ENCODE data around the gene MAFF.

The MAFF gene

DNA sequence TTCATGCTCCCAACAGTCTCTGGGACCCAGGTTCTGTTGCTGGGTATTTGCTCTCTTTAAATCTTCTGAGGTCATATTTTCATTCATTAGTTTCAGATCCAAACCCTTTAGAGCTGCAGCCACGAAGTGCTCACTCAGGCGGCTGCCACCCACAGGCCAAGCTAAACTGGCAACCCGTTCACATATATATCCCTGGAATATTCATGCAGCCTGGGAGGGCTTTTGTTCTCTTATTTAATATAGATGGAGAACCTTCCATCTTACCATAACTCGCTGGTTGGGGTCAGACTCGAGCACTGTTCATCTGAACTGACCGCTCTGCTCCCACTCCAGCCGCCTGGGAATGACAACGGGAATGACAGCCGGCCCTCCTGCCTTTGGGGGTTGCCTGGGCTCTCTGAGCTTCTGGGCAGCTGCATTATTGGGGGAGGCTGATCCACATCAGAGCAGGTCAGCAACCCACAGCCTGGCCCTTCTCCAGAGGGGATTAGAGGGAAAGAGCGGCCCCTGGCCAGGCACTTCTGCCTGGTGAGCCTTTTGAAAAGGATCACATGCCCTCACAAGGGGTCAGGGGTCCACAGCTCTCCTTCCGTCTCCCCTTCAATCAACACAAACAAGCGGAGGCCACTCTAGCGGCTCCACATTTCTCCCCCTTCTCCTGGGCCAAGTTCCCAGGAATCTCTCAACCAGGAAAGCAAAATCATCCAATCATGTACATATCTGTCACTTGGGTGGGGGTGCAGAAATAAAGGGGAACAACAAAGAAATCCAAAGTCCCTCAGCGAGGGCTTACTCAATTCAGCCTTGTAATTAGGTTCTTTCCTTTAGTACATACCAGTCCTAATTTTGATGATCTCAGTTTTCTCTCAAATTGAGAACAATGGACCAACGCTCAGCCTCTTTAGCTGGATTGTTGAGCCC, 59.2 kb downstream of the MAFF start:
- Histone ChIP-seq H3K9me3 (ENCODE audit: low read length) (no peaks in the 10 kb centered on the region), H3K9ac (ENCODE audit: low read length) (peak overlapping the region; percentile 45), H3K4me3 (ENCODE audit: low read depth in 1 of 2, low read length in 2 of 2) (peak overlapping the region in 1 of 2 donors; percentile 24), H3K4me1 (ENCODE audit: insufficient read depth, low read length) (peaks cover 69% of the 10 kb centered on the region), H3K27ac (ENCODE audit: low read depth, low read length) (peak overlapping the region; percentile 31), H3K27me3 (ENCODE audit: control insufficient read depth in 1 of 2, insufficient read depth in 2 of 2, low read length in 2 of 2) (no peaks in the 10 kb centered on the region), H3K36me3 (ENCODE audit: insufficient read depth, low read length) (no peaks in the 10 kb centered on the region)

DNA sequence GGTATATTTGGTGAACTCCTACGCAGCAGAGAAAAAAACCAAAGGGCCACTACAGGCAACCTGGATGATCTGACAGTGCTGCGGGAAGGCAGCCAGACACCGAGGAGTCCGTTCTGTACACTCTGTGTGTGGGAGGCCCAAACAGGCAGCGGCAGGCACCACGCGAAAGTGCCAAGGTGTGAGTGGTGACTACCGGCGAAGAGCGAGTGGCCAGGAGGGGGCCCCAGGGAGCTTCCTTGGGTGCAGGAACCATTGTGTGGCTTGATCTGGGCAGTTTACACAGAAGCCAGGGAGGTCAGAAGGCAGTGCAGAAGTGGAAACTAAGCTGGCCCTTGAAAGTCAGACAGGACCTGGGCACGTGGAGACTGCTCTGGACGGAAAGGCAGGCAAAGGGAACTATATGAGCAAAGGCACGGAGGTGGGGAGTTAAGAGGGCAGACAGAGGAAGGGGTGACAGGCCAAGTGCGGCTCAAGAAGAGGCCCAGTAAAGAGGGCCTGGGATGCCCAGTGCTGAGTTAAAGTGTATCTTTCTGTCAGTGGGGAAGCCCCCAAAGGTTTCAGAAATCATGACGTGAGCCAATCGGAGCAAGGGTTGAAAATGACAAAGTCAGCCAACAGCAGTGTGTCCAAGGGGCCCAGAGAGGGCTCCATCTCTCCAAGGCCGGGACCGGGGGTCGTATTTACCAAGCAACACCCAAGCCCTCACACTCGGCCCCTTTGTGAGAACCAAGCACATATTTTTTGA, 60.4 kb downstream of the MAFF start:
- H3K4me1 ChIP-seq (ENCODE audit: insufficient read depth, low read length), result peaks cover 69% of the 10 kb centered on the region
- H3K9me3 ChIP-seq (ENCODE audit: low read length), result no peaks in the 10 kb centered on the region
- H3K9ac ChIP-seq (ENCODE audit: low read length), result no peak overlapping the region
- H3K27me3 ChIP-seq (ENCODE audit: control insufficient read depth in 1 of 2, insufficient read depth in 2 of 2, low read length in 2 of 2), result no peaks in the 10 kb centered on the region
- peak overlapping the region; percentile 21 for H3K27ac ChIP-seq (ENCODE audit: low read depth, low read length)
- H3K36me3 ChIP-seq (ENCODE audit: insufficient read depth, low read length), result no peaks in the 10 kb centered on the region
- H3K4me3 ChIP-seq (ENCODE audit: low read depth in 1 of 2, low read length in 2 of 2), result no peak overlapping the region

DNA sequence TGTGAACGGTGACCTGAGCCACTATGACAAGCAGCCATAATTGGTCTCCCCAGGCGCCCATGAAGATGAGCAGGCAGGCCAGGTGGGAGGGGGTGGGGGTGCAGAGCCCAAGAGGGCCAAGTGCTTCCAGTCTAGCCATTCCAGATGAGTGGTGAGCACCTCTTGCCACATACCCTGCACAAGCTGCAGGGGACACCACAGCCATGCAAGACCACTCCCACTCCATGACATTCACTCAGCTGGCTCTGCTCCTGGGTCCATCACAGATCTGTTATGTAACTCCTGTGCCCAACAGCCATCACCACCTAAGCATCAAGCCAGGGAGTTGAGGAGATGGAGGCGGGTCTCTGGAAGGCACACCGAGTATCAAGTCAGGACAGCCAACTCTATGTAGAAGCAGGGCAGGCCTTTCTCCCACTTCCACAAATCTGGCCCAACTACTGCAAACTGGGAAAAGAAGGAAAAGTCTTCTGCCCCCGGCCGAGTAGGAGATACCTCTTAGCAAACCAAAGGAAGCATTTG, 62.6 kb downstream of the MAFF start:
- H3K4me1 ChIP-seq (ENCODE audit: insufficient read depth, low read length), result peaks cover 61% of the 10 kb centered on the region
- H3K9ac ChIP-seq (ENCODE audit: low read length), result no peak overlapping the region
- H3K27ac ChIP-seq (ENCODE audit: low read depth, low read length), result no peak overlapping the region

More for the DNA sequence above, 62.6 kb downstream of the MAFF start:
- no peaks in the 10 kb centered on the region for H3K36me3 ChIP-seq (ENCODE audit: insufficient read depth, low read length)
- H3K4me3 ChIP-seq (ENCODE audit: low read depth in 1 of 2, low read length in 2 of 2), result no peak overlapping the region
- no peaks in the 10 kb centered on the region for H3K9me3 ChIP-seq (ENCODE audit: low read length)
- no peaks in the 10 kb centered on the region for H3K27me3 ChIP-seq (ENCODE audit: control insufficient read depth in 1 of 2, insufficient read depth in 2 of 2, low read length in 2 of 2)

All from muscle layer of colon (tissue), 2 donors.